Esophagus muscularis mucosa (tissue), 4 donors: ENCODE results near the gene ZNF136. TPM values are rescaled to one million over a fixed set of nuclear protein-coding genes. Genes with fewer than 3 reads are reported as not detected.

Source experiments
- DNase-seq: peaks from one replicate; pipeline ENCODE4 v3.0.0-alpha.2; 2017; ENCODE audit errors: extremely low spot score
- H3K27ac ChIP-seq, 4 donors: fragments of 200-600 bp; sonication (generic); replicated peaks in 1 of 4; 1 replicate in 3 of 4; 2 replicates in 1 of 4; pipeline ENCODE4 v1.5.1; 2016 to 2019; ENCODE audit warnings: mild to moderate bottlenecking in 1 of 4
- H3K27me3 ChIP-seq, 4 donors: fragments of 200-600 bp; sonication (generic); one replicate each; pipeline versions ENCODE4 v1.5.1 to v1.6.0; 2016 to 2019
- H3K36me3 ChIP-seq, 4 donors: fragments of 200-600 bp; sonication (generic); one replicate each; pipeline ENCODE4 v1.5.1; 2016 to 2019
- H3K4me1 ChIP-seq, 4 donors: fragments of 200-600 bp; sonication (generic); one replicate each; pipeline ENCODE4 v1.5.1; 2016 to 2019
- H3K4me3 ChIP-seq, 4 donors: fragments of 200-600 bp; sonication (generic); 1 replicate in 2 of 4; 2 replicates in 2 of 4; pipeline ENCODE4 v1.5.1; 2016 to 2019; ENCODE audit warnings: mild to moderate bottlenecking in 4 of 4, moderate library complexity in 1 of 4
- H3K9me3 ChIP-seq, 4 donors: fragments of 200-600 bp; sonication (generic); 1 replicate in 3 of 4; 2 replicates in 1 of 4; pipeline ENCODE4 v1.5.1; 2016 to 2019
- EP300 ChIP-seq: sonication (generic); formaldehyde crosslinking; IDR thresholded peaks from one replicate; pipeline ENCODE4 v1.6.1; 2017; ENCODE audit warnings: antibody characterized with exemption
- POLR2A ChIP-seq: fragments of 450-650 bp; IDR thresholded peaks from one replicate; pipeline ENCODE4 v1.6.1; 2017; ENCODE audit warnings: antibody characterized with exemption, moderate library complexity, mild to moderate bottlenecking, low read depth
- POLR2AphosphoS5 ChIP-seq, 2 donors: sonication (generic); formaldehyde crosslinking; IDR thresholded peaks; one replicate each; pipeline ENCODE4 v1.6.1; 2017; ENCODE audit warnings: antibody characterized with exemption in 2 of 2
- WGBS: methylation state at CpG from one replicate; pipeline ENCODE4 v1.1.5; 2018; 5-methylcytosine and 5-hydroxymethylcytosine counted together
- intact Hi-C: fragments of 100-400 bp; cut with DNase I; formaldehyde crosslinking; loops from one replicate; pipeline ENCODE4 v1.15.1; 2023
- total RNA-seq, 4 donors: library from RNA; depleted of rRNA; stranded (reverse); fragments of >200 nt; gene quantifications; one replicate each; pipeline versions ENCODE4 v1.1.0 to v1.2.1, GENCODE V29; 2016
- TF ChIP-seq, protein P1 (sequence below), 3 experiments: fragments of 200-600 bp in 2 of 3; fragments of 450-650 bp in 1 of 3; sonication (generic) in 2 of 3; IDR thresholded peaks; one replicate each; pipeline ENCODE4 v1.5.1; 2017 to 2019; ENCODE audit warnings: antibody characterized with exemption in 3 of 3, mild to moderate bottlenecking in 2 of 3, moderate library complexity in 1 of 3

Gene ZNF136
- total RNA-seq, 4 donors from 2014 or later, result 6.6 to 8.9 (median 7.5) TPM

DNA sequence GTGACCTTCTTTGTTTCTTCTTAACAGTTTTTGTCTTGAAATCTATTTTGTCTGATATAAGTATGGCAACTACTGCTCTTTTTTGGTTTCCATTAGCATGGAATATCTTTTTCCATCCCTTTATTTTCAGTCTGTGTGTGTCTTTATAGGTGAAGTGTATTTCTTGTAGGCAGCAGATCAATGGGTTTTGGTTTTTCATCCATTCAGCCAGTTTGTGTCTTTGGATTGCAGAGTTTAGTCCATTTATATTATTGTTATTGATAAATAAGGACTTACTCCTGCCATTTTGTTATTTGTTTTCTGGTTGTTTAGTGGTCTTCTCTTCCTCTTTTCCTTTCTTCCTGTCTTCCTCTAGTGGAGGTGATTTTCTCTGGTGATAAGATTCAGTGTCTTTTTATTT is 54.4 kb downstream of the ZNF136 start:
- TF ChIP-seq EP300, result no peak
- TF ChIP-seq POLR2A, result no peak
- TF ChIP-seq, protein P1, sequence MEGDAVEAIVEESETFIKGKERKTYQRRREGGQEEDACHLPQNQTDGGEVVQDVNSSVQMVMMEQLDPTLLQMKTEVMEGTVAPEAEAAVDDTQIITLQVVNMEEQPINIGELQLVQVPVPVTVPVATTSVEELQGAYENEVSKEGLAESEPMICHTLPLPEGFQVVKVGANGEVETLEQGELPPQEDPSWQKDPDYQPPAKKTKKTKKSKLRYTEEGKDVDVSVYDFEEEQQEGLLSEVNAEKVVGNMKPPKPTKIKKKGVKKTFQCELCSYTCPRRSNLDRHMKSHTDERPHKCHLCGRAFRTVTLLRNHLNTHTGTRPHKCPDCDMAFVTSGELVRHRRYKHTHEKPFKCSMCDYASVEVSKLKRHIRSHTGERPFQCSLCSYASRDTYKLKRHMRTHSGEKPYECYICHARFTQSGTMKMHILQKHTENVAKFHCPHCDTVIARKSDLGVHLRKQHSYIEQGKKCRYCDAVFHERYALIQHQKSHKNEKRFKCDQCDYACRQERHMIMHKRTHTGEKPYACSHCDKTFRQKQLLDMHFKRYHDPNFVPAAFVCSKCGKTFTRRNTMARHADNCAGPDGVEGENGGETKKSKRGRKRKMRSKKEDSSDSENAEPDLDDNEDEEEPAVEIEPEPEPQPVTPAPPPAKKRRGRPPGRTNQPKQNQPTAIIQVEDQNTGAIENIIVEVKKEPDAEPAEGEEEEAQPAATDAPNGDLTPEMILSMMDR (IDR thresholded peaks at IDR 0.05), result no peak
- no peak for TF ChIP-seq POLR2AphosphoS5 (IDR thresholded peaks at IDR 0.05)
- intact Hi-C loops, result no loop called here
- H3K27ac ChIP-seq, result no peak overlapping the region
- no peaks in the 10 kb centered on the region for H3K4me1 ChIP-seq
- no peaks in the 10 kb centered on the region for H3K27me3 ChIP-seq
- H3K9me3 ChIP-seq, result peaks cover 0 to 51% (median 18%) of the 10 kb centered on the region in 4 donors
- peaks cover 0 to 5% (median 0%) of the 10 kb centered on the region in 4 donors for H3K36me3 ChIP-seq
- no peak overlapping the region for H3K4me3 ChIP-seq
- DNase-seq, result no peak

DNA sequence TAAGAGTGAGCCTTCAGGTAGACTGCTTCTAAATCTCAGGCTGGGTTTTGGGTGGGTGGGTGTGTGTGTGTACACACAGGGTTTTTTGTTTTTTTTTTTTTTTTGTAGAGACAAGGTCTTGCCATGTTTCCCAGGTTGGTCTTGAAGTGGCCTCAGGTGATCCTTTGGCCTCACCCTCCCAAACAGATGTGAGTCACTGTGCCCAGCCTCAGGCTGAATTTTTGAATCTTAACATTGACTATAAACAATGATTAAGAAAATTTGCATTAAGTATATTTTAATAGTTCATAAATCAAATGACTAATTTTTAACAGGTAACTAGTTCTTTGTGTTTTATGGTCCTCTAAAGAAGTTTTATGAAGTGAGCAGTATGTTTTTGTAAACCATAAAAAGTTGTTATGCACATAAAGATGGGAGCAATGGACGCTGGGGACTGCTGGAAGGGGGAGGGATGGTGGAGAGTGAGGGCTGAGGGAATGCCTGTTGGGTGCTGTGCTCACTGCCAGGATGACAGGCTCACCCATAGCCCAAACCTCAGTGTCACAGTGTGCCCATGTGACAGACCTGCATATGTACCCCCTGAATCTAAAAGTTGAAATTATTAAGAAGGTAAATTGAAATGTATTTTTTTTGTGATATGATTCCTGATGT is 60.2 kb downstream of the ZNF136 start:
- intact Hi-C loops, result no loop called here
- no peak for DNase-seq
- TF ChIP-seq POLR2AphosphoS5 (IDR thresholded peaks at IDR 0.05) (no peak), POLR2A (no peak), EP300 (no peak)
- TF ChIP-seq, protein P1 (IDR thresholded peaks at IDR 0.05), result no peak
- WGBS, result 74% methylated on average over 1 of the region's 1 CpG
- H3K9me3 ChIP-seq, result peaks cover 0 to under 1% (median 0%) of the 10 kb centered on the region in 4 donors
- no peaks in the 10 kb centered on the region for H3K27me3 ChIP-seq
- H3K27ac ChIP-seq, result no peak overlapping the region
- no peaks in the 10 kb centered on the region for H3K4me1 ChIP-seq
- no peak overlapping the region for H3K4me3 ChIP-seq
- H3K36me3 ChIP-seq, result peaks cover 0 to 24% (median 19%) of the 10 kb centered on the region in 4 donors

DNA sequence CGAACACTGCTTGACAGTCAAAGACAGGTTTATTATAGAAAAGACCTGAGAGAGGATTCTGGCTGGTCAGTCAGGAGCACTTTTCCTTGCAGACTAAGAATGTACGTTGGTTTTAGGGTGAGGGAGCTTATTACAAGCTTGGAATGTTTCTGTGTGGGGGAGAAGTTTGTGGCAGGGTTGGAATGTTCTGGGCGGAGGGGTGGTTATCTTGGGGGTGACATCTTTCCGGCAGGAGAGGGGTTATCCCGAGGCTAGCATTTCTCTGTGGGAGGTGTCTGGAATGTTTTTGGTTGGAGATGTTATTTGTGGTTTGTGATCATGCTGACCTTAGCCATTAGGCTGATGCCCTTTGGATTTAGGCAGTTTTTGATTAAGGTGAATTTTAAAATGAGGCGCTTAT is 61.8 kb downstream of the ZNF136 start:
- H3K4me1 ChIP-seq, result no peaks in the 10 kb centered on the region
- TF ChIP-seq POLR2A, result no peak
- no peaks in the 10 kb centered on the region for H3K27me3 ChIP-seq
- 98% methylated on average over 6 of the region's 6 CpGs for WGBS
- intact Hi-C loops, result no loop called here
- H3K36me3 ChIP-seq, result peaks cover 0 to 30% (median 19%) of the 10 kb centered on the region in 4 donors
- H3K9me3 ChIP-seq, result no peaks in the 10 kb centered on the region
- no peak overlapping the region for H3K4me3 ChIP-seq
- DNase-seq, result no peak
- H3K27ac ChIP-seq, result no peak overlapping the region

DNA sequence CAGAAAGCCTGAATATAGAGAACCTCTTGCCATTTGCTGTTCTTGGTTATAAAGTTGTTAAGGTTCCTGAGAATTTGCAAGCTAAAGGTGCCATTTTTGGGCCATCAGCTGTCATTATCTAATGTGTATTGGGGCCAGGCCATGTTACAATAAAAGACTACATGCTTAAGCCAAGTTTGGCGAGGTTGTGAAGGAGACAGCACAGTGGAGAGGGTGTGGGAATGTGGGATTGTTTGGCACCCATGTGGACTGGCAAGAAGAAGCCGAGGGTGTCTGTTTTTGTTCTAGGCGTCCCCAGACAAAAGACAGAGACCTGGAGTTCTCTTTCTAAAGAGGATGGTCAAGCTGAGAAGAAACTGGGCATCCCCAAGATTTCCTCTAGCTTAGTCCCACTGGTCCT is 67.1 kb downstream of the ZNF136 start:
- WGBS, result 95% methylated on average over 3 of the region's 3 CpGs
- H3K4me1 ChIP-seq, result no peaks in the 10 kb centered on the region
- H3K27ac ChIP-seq, result no peak overlapping the region
- TF ChIP-seq EP300 (no peak), POLR2AphosphoS5 (IDR thresholded peaks at IDR 0.05) (no peak), POLR2A (no peak)
- TF ChIP-seq, protein P1 (IDR thresholded peaks at IDR 0.05), result no peak
- peaks cover 8 to 45% (median 20%) of the 10 kb centered on the region in 4 donors for H3K36me3 ChIP-seq
- no peak overlapping the region for H3K4me3 ChIP-seq
- intact Hi-C loops, result no loop called here
- no peaks in the 10 kb centered on the region for H3K27me3 ChIP-seq
- no peak for DNase-seq
- no peaks in the 10 kb centered on the region for H3K9me3 ChIP-seq

DNA sequence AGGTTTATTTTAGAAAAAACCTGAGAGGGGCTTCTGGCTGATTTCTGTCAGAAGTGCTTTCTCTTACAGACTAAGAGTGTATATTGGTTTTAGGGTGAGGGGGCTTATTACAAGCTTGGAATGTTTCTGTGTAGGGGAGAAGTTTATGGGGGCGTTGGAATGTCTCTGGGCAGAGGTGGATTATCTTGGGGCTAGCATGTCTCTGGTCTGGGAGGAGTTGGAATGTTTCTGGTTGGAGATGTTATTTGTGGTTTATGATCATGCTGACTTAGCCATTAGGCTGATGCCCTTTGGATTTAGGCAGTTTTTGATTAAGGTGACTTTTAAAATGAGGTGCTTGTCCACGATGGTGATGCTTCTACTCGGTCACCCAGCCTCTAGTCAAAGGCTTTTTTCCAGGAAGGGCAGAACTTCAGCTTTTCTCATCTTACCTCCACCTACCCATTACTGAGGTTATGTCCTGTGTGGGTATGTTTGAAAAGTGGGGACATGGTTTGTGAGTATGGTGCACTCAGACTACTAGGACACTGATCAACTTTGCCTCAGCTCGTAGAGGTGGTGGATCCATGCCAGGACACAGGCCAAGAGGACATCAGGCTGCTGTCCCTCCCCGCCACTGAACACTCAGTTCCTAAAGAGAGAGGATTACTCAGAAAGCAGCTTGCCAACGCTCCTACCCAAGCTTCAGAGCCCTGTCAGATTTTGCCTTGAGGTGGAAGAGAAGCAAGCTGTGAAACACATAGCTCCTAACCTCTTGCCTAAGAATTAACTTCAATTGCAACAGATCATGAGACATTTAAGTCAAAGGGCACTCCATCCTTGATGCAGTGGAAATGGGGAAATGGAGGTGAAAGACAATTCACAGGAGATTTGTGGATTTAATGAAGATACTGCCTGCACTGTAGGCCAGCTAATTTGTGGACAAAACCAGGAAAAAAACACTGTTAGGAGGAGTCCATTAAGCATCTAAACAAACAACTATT is 68.1 kb downstream of the ZNF136 start:
- no peak overlapping the region for H3K4me3 ChIP-seq
- 95% methylated on average over 6 of the region's 6 CpGs for WGBS
- intact Hi-C loops, result no loop called here
- TF ChIP-seq POLR2AphosphoS5 (IDR thresholded peaks at IDR 0.05) (no peak), POLR2A (no peak), EP300 (no peak)
- TF ChIP-seq, protein P1 (IDR thresholded peaks at IDR 0.05), result no peak
- no peak for DNase-seq
- H3K9me3 ChIP-seq, result no peaks in the 10 kb centered on the region
- peaks cover 9 to 44% (median 17%) of the 10 kb centered on the region in 4 donors for H3K36me3 ChIP-seq
- H3K27me3 ChIP-seq, result no peaks in the 10 kb centered on the region
- no peaks in the 10 kb centered on the region for H3K4me1 ChIP-seq
- H3K27ac ChIP-seq, result no peak overlapping the region
